GM12878 (cell line): ENCODE results near the gene TPCN2. TPM values are rescaled to one million over a fixed set of nuclear protein-coding genes. Genes with fewer than 3 reads are reported as not detected.

Source experiments
- ATAC-seq: fragments of 200-7000 bp; cut with Tn5 transposase; 3 replicates; pipeline ENCODE4 v1.9.1; 2020; ENCODE audit warnings: mild to moderate bottlenecking, moderate library complexity
- BruUV-seq: library from RNA; stranded (reverse); fragments of 400-500 nt; replicated peaks from 2 replicates; lab custom pipeline; 2021; lab: Mats Ljungman, UMichigan
- CTCF ChIA-PET: fragments of 300-600 bp; sonication (Branson Sonifier 250); formaldehyde crosslinking; extraction: SDS; loops from one replicate; lab custom pipeline; 2021; ENCODE audit warnings: inconsistent platforms; lab: Yijun Ruan, JAX
- POLR2A ChIA-PET: fragments of 350-600 bp; formaldehyde crosslinking; extraction: SDS; loops from one replicate; lab custom pipeline; 2021; ENCODE audit warnings: inconsistent platforms; lab: Charles Lee
- RAD21 ChIA-PET: fragments of 300-600 bp; sonication (Branson Sonifier 250); formaldehyde crosslinking; loops from one replicate; lab custom pipeline; 2023; ENCODE audit warnings: antibody characterized with exemption; ENCODE audit not compliant: unreplicated experiment; lab: Charles Lee
- SMC1A ChIA-PET: fragments of 300-600 bp; sonication (Branson Sonifier 250); formaldehyde crosslinking; loops from one replicate; lab custom pipeline; 2023; ENCODE audit not compliant: unreplicated experiment, uncharacterized antibody; lab: Charles Lee
- DNase-seq: peaks from one replicate; pipeline ENCODE4 v3.0.0-alpha.2; 2011; ENCODE audit warnings: low read depth, low spot score
- FAIRE-seq: peaks from 3 replicates; lab custom pipeline; 2011; peaks lifted over from hg19 to GRCh38; lab: Jason Lieb, UNC
- H2AFZ ChIP-seq: 2 replicates; pipeline ENCODE4 v1.6.0; 2011; ENCODE audit warnings: low read depth, low read length, control low read depth; ENCODE audit not compliant: control insufficient read depth
- H3K27ac ChIP-seq: 2 replicates; pipeline ENCODE4 v1.5.1; 2011; ENCODE audit warnings: control low read depth; ENCODE audit not compliant: control insufficient read depth, insufficient read depth
- H3K27me3 ChIP-seq, 2 experiments: replicated peaks in 1 of 2; 2 replicates each; pipeline versions ENCODE4 v1.6.0 to v1.6.1; 2011; ENCODE audit warnings: low read length in 1 of 2; ENCODE audit not compliant: control insufficient read depth in 2 of 2, insufficient read depth in 2 of 2
- H3K36me3 ChIP-seq, 2 experiments: 2 replicates each; pipeline ENCODE4 v1.5.1; 2011; ENCODE audit warnings: low read length in 1 of 2; ENCODE audit not compliant: control insufficient read depth in 2 of 2, insufficient read depth in 2 of 2
- H3K4me1 ChIP-seq: 2 replicates; pipeline ENCODE4 v1.6.1; 2011; ENCODE audit warnings: mild to moderate bottlenecking, low read length, moderate library complexity, mixed read lengths; ENCODE audit not compliant: control insufficient read depth, insufficient read depth
- H3K4me2 ChIP-seq: 2 replicates; pipeline ENCODE4 v1.6.0; 2011; ENCODE audit warnings: control low read depth; ENCODE audit not compliant: control insufficient read depth, insufficient read depth
- H3K4me3 ChIP-seq: fragments of 200-600 bp; sonication (generic); 2 replicates; pipeline ENCODE4 v1.5.1; 2016
- H3K79me2 ChIP-seq: 2 replicates; pipeline ENCODE4 v1.6.0; 2011; ENCODE audit warnings: low read length; ENCODE audit not compliant: control insufficient read depth, insufficient read depth
- H3K9ac ChIP-seq: 2 replicates; pipeline ENCODE4 v1.8.0; 2011; ENCODE audit warnings: low read length, control low read depth, mixed read lengths; ENCODE audit not compliant: control insufficient read depth, insufficient read depth
- H3K9me3 ChIP-seq: replicated peaks from 3 replicates; pipeline ENCODE4 v1.5.1; 2011; ENCODE audit warnings: mild to moderate bottlenecking, low read length; ENCODE audit not compliant: control insufficient read depth, insufficient read depth
- H4K20me1 ChIP-seq: 2 replicates; pipeline ENCODE4 v1.6.0; 2011; ENCODE audit not compliant: control insufficient read depth, insufficient read depth
- BHLHE40 ChIP-seq, 2 experiments: fragments of 450-650 bp in 1 of 2; IDR thresholded peaks; 2 replicates each; pipeline ENCODE4 v1.6.1; 2011 to 2017; ENCODE audit warnings: low read depth in 2 of 2, borderline replicate concordance in 1 of 2, improper control_type of control experiment in 1 of 2, low read length in 1 of 2, mild to moderate bottlenecking in 1 of 2
- CBX3 ChIP-seq: fragments of 200-600 bp; sonication (generic); IDR thresholded peaks from 2 replicates; pipeline ENCODE4 v1.6.1; 2016; ENCODE audit warnings: low read depth, borderline replicate concordance
- CHD1 ChIP-seq: IDR thresholded peaks from 2 replicates; pipeline ENCODE4 v1.6.1; 2012; ENCODE audit warnings: low read depth, low read length, improper control_type of control experiment
- CHD2 ChIP-seq: IDR thresholded peaks from 2 replicates; pipeline ENCODE4 v1.6.1; 2011; ENCODE audit warnings: low read depth, low read length, improper control_type of control experiment, borderline replicate concordance
- CHD4 ChIP-seq: fragments of 200-600 bp; sonication (generic); IDR thresholded peaks from 2 replicates; pipeline ENCODE4 v1.6.1; 2016; ENCODE audit warnings: mild to moderate bottlenecking
- GABPA ChIP-seq: IDR thresholded peaks from 2 replicates; pipeline ENCODE4 v1.6.1; 2014; ENCODE audit warnings: antibody characterized with exemption, low read depth, mild to moderate bottlenecking, inconsistent platforms
- HDAC6 ChIP-seq: fragments of 200-600 bp; sonication (generic); IDR thresholded peaks from one replicate; pipeline ENCODE4 v1.8.0; 2017; ENCODE audit warnings: antibody characterized with exemption; ENCODE audit not compliant: unreplicated experiment
- IKZF1 ChIP-seq: fragments of 450-650 bp; conservative IDR thresholded peaks from 2 replicates; pipeline ENCODE4 v1.6.1; 2017; ENCODE audit warnings: antibody characterized with exemption, mild to moderate bottlenecking
- LARP7 ChIP-seq: fragments of 450-650 bp; IDR thresholded peaks from 2 replicates; pipeline ENCODE4 v1.6.1; 2017; ENCODE audit warnings: mild to moderate bottlenecking
- MEF2A ChIP-seq: IDR thresholded peaks from 2 replicates; pipeline ENCODE4 v1.6.1; 2011; ENCODE audit warnings: low read depth, mild to moderate bottlenecking, low read length, moderate library complexity; ENCODE audit not compliant: insufficient read depth
- MEF2B ChIP-seq: fragments of 450-650 bp; IDR thresholded peaks from 2 replicates; pipeline ENCODE4 v1.6.1; 2018; ENCODE audit warnings: mild to moderate bottlenecking, moderate library complexity; ENCODE audit not compliant: partially characterized antibody, poor library complexity, severe bottlenecking
- NFIC ChIP-seq: IDR thresholded peaks from 2 replicates; pipeline ENCODE4 v1.6.1; 2012; ENCODE audit warnings: low read depth, mild to moderate bottlenecking, inconsistent platforms, low read length, moderate library complexity
- NR2C2 ChIP-seq: IDR thresholded peaks from 2 replicates; pipeline ENCODE4 v1.6.1; 2011; ENCODE audit warnings: borderline replicate concordance, low read depth; ENCODE audit not compliant: control insufficient read depth, insufficient read length
- POLR2AphosphoS5 ChIP-seq: IDR thresholded peaks from 2 replicates; pipeline ENCODE4 v1.6.1; 2011; ENCODE audit warnings: mild to moderate bottlenecking, low read length, inconsistent platforms
- STAT3 ChIP-seq: IDR thresholded peaks from 2 replicates; pipeline ENCODE4 v1.6.1; 2011; ENCODE audit warnings: low read depth, low read length, improper control_type of control experiment
- ZBED1 ChIP-seq: IDR thresholded peaks from 2 replicates; pipeline ENCODE4 v1.6.1; 2016; ENCODE audit warnings: borderline replicate concordance
- ZNF622 ChIP-seq: fragments of 450-650 bp; IDR thresholded peaks from 2 replicates; pipeline ENCODE4 v1.6.1; 2017; ENCODE audit warnings: mild to moderate bottlenecking, inconsistent platforms
- WGBS: methylation state at CpG from one replicate; pipeline ENCODE4 v1.1.6; 2016; ENCODE audit warnings: low lambda C conversion rate; ENCODE audit not compliant: insufficient replicate concordance, insufficient coverage; ENCODE audit errors: missing lambda C conversion rate; 5-methylcytosine and 5-hydroxymethylcytosine counted together
- in situ Hi-C: fragments of 300-500 bp; cut with MboI; formaldehyde crosslinking; loops from 9 replicates; pipeline ENCODE4 v1.14.3; 2018; ENCODE audit warnings: mixed read lengths
- intact Hi-C: fragments of 100-400 bp; cut with micrococcal nuclease; formaldehyde crosslinking; loops from one replicate; pipeline ENCODE4 v1.14.2; 2022; ENCODE audit not compliant: unreplicated experiment
- polyA plus RNA-seq, 11 experiments: library from polyadenylated mRNA; depleted of rRNA in 4 of 11; unstranded in 6 of 11; stranded (reverse) in 5 of 11; fragments of >200 nt; fragmentation: Nextera tagmentation in 4 of 11; fragmentation: Illumina TruSeq in 1 of 11; extraction: Ambion mirVana in 4 of 11; extraction: Trizol in 1 of 11; gene quantifications; 1 replicate in 1 of 11; 2 replicates in 10 of 11; pipeline versions ENCODE4 v1.2.1 to v1.2.3, GENCODE V29; 2011 to 2016; ENCODE audit warnings: inconsistent platforms in 2 of 11, missing spikeins in 2 of 11, low read depth in 1 of 11
- total RNA-seq, 4 experiments: library from RNA; depleted of rRNA in 3 of 4; stranded (reverse); fragments of >200 nt in 3 of 4; fragmentation: Illumina TruSeq in 1 of 4; extraction: Trizol in 1 of 4; gene quantifications; 2 replicates each; pipeline versions ENCODE4 v1.2.1 to v1.2.3, GENCODE V29; 2013 to 2021
- TF ChIP-seq, protein P1 (sequence below): fragments of 450-650 bp; formaldehyde crosslinking; IDR thresholded peaks from 2 replicates; pipeline ENCODE4 v1.5.0; 2022; ENCODE audit warnings: mild to moderate bottlenecking, missing genetic modification characterization
- TF ChIP-seq, protein P2 (sequence below): fragments of 450-650 bp; conservative IDR thresholded peaks from 2 replicates; pipeline ENCODE4 v1.6.1; 2017; ENCODE audit warnings: mild to moderate bottlenecking, moderate library complexity

The TPCN2 gene
- total and polyA plus RNA-seq, 10 of the 15 experiments (the other 5 are each of a cell fraction or from before 2014, with no cell fraction given), result 1.7 to 18.4 (median 8.4) TPM

DNA sequence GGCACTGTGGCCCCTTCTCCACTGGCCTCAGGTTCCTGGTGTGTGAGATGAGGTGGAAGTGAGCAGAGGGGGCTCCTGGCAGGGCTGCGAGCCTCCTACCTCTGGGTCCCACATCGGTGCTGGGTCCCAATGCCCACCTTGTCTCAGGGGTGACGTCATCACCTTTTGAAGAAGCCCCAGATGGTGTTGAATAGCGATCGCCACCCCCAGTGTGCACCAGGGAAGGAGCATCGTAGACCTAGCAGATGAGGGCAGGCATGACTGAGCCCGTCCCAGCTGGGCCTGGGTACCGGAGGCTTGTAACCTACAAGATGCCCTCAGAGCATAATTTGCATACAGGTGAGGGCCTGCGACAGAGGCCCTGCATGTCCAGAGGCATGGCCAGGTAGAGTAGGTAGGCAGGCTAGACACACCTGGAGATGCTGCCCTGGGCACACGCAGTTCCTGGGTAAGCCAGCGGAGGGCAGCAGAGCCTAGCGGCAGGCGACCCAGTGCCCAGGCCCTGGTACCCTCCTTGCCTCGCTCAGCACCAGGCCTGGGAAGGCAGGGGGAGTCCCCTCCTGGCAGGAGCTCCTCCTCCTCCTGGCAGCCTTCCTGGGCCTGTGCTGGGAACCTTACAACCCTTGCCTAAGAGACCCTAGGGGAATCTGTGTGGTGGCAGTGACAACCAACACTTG is 52.5 kb downstream of the TPCN2 start:
- H2AFZ ChIP-seq, result no peak overlapping the region
- DNase-seq (peak; percentile 20), FAIRE-seq (peak; percentile 83), ATAC-seq (peak; percentile 92)
- no peaks in the 10 kb centered on the region; the same call in 1 of the 2 replicates for H3K4me1 ChIP-seq
- H3K27me3 ChIP-seq, result no peaks in the 10 kb centered on the region
- intact Hi-C loops (loop anchor here (1.0 to 10.0 kb wide), 5 partner anchors 114 to 571 kb away; no protein-coding TSS in a partner anchor), in situ Hi-C loops (loop anchor here (10.0 kb wide), 1 partner anchor 564 kb away; no protein-coding TSS in a partner anchor)
- no peak overlapping the region for H3K4me3 ChIP-seq
- no peaks in the 10 kb centered on the region for H3K79me2 ChIP-seq
- CTCF ChIA-PET, result interaction anchor here (0.6 to 5.8 kb wide), 14 partner anchors 11 to 574 kb away, joined by 3 to 37 read pairs (median 6); partner anchors contain the start of genes CCND1 and LTO1
- no peaks in the 10 kb centered on the region for H3K36me3 ChIP-seq
- no peaks in the 10 kb centered on the region for H3K9me3 ChIP-seq
- no TSS peak for BruUV-seq
- RAD21 ChIA-PET, result interaction anchor here (0.6 to 2.5 kb wide), 13 partner anchors 52 to 583 kb away, joined by 3 to 25 read pairs (median 3); partner anchors contain the start of genes MYEOV and SMIM38
- no peak overlapping the region for H3K9ac ChIP-seq
- H3K27ac ChIP-seq, result no peak overlapping the region
- WGBS, result 15% methylated on average over 14 of the region's 14 CpGs
- POLR2A ChIA-PET, result no interaction called here
- SMC1A ChIA-PET, result interaction anchor here (0.8 to 2.0 kb wide), 8 partner anchors 9 to 574 kb away, joined by 3 to 15 read pairs (median 4); partner anchors contain the start of gene LTO1
- no peak overlapping the region for H3K4me2 ChIP-seq
- no peaks in the 10 kb centered on the region for H4K20me1 ChIP-seq
- no peak for TF ChIP-seq GABPA
- no peak for TF ChIP-seq HDAC6
- TF ChIP-seq STAT3, result no peak
- TF ChIP-seq ZBED1, result no peak
- no peak for TF ChIP-seq CHD2
- TF ChIP-seq LARP7, result peak; percentile 53; the same call in 1 of the 2 replicates
- no peak for TF ChIP-seq ZNF622
- no peak for TF ChIP-seq CHD4
- TF ChIP-seq MEF2B, result no peak
- no peak for TF ChIP-seq NFIC
- TF ChIP-seq IKZF1, result peak; percentile 50
- peak in 1 of 2 experiments; percentile 32; a peak in 1 of 4 replicates for TF ChIP-seq BHLHE40 (IDR thresholded peaks at IDR 0.05; ENCODE audit: borderline replicate concordance in 1 of 2, low read depth in 2 of 2, low read length in 1 of 2)
- TF ChIP-seq NR2C2, result no peak
- TF ChIP-seq CHD1, result no peak
- no peak for TF ChIP-seq POLR2AphosphoS5
- no peak for TF ChIP-seq MEF2A
- TF ChIP-seq, protein P1, sequence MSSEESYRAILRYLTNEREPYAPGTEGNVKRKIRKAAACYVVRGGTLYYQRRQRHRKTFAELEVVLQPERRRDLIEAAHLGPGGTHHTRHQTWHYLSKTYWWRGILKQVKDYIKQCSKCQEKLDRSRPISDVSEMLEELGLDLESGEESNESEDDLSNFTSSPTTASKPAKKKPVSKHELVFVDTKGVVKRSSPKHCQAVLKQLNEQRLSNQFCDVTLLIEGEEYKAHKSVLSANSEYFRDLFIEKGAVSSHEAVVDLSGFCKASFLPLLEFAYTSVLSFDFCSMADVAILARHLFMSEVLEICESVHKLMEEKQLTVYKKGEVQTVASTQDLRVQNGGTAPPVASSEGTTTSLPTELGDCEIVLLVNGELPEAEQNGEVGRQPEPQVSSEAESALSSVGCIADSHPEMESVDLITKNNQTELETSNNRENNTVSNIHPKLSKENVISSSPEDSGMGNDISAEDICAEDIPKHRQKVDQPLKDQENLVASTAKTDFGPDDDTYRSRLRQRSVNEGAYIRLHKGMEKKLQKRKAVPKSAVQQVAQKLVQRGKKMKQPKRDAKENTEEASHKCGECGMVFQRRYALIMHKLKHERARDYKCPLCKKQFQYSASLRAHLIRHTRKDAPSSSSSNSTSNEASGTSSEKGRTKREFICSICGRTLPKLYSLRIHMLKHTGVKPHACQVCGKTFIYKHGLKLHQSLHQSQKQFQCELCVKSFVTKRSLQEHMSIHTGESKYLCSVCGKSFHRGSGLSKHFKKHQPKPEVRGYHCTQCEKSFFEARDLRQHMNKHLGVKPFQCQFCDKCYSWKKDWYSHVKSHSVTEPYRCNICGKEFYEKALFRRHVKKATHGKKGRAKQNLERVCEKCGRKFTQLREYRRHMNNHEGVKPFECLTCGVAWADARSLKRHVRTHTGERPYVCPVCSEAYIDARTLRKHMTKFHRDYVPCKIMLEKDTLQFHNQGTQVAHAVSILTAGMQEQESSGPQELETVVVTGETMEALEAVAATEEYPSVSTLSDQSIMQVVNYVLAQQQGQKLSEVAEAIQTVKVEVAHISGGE (CRISPR knock-in tag), result no peak
- no peak for TF ChIP-seq CBX3
- TF ChIP-seq, protein P2, sequence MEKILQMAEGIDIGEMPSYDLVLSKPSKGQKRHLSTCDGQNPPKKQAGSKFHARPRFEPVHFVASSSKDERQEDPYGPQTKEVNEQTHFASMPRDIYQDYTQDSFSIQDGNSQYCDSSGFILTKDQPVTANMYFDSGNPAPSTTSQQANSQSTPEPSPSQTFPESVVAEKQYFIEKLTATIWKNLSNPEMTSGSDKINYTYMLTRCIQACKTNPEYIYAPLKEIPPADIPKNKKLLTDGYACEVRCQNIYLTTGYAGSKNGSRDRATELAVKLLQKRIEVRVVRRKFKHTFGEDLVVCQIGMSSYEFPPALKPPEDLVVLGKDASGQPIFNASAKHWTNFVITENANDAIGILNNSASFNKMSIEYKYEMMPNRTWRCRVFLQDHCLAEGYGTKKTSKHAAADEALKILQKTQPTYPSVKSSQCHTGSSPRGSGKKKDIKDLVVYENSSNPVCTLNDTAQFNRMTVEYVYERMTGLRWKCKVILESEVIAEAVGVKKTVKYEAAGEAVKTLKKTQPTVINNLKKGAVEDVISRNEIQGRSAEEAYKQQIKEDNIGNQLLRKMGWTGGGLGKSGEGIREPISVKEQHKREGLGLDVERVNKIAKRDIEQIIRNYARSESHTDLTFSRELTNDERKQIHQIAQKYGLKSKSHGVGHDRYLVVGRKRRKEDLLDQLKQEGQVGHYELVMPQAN, result no peak
